GM12875 (cell line): Measurements from ENCODE around the gene RXRG.

Experiments used
- H3K4me3 ChIP-seq: one replicate; pipeline ENCODE4 v1.5.1; 2011; ENCODE audit warnings: low read depth, low read length, control low read depth
- TF ChIP-seq, protein P1 (sequence below): IDR thresholded peaks from 2 replicates; pipeline ENCODE4 v1.5.1; 2011; ENCODE audit warnings: low read depth, mild to moderate bottlenecking, control low read depth, inconsistent platforms, low read length, moderate library complexity, borderline replicate concordance; ENCODE audit not compliant: insufficient read depth

The RXRG gene

DNA sequence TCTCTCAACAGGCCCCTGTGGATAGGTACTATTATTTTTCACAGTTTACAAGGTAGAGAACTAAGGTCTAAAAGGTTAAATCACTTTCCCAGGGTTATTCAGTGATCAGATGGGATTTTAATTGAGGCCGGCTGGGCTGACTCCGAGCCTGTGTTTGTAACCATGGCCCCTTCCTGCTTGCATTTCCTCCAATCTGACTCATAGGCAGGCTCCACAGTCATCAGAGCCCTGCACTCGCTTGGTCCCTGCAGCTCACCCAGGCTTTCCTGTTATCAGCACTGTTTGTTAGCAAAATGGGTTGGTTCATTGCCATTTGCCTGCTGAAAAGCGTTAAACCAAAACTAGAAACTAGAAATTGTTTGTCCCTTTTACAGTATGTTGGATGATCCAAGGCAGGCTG, 47.0 kb downstream of the RXRG start:
- H3K4me3 ChIP-seq, result no peak overlapping the region
- TF ChIP-seq, protein P1, sequence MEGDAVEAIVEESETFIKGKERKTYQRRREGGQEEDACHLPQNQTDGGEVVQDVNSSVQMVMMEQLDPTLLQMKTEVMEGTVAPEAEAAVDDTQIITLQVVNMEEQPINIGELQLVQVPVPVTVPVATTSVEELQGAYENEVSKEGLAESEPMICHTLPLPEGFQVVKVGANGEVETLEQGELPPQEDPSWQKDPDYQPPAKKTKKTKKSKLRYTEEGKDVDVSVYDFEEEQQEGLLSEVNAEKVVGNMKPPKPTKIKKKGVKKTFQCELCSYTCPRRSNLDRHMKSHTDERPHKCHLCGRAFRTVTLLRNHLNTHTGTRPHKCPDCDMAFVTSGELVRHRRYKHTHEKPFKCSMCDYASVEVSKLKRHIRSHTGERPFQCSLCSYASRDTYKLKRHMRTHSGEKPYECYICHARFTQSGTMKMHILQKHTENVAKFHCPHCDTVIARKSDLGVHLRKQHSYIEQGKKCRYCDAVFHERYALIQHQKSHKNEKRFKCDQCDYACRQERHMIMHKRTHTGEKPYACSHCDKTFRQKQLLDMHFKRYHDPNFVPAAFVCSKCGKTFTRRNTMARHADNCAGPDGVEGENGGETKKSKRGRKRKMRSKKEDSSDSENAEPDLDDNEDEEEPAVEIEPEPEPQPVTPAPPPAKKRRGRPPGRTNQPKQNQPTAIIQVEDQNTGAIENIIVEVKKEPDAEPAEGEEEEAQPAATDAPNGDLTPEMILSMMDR, result no peak

DNA sequence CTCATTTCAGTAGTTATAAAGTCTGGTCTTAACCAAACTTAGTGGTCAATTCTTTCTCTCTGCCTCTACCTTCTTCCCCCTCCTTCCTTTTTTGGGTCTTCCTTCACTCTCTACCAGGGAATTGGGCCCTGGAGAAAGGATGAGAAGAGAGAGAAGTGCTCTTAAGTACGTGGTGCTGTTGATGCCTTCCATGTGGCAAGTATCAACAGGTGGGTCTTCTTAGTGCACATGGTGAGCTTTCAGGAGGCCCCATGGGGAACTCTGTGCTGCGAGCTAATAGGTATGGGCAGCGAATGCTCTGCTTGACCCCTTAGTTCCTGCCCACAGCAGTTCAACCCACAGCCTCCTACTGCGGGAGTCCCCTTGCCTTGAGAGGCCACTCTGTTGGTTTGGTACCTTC, 49.0 kb downstream of the RXRG start:
- TF ChIP-seq, protein P1, result no peak
- no peak overlapping the region for H3K4me3 ChIP-seq

DNA sequence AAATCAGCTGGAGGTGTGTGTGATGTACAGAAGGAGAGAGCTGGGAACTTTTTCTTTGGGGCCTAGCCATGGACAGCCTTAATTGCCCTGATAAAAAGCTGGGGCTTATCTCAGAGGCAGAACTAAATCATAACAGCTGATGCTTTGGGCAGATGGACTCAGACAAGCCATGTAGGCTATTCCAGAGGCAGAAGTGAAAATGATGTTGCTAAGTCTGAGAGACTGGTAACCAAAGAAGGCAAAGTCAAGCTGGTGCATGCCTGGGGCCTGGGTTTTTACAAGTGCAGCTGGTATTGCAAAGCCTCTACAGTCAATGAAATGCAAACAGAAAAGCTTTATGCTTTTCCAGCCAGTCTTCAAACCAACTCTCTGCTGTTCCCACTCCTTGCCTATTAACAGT, 49.4 kb downstream of the RXRG start:
- no peak overlapping the region for H3K4me3 ChIP-seq
- TF ChIP-seq, protein P1, result no peak

DNA sequence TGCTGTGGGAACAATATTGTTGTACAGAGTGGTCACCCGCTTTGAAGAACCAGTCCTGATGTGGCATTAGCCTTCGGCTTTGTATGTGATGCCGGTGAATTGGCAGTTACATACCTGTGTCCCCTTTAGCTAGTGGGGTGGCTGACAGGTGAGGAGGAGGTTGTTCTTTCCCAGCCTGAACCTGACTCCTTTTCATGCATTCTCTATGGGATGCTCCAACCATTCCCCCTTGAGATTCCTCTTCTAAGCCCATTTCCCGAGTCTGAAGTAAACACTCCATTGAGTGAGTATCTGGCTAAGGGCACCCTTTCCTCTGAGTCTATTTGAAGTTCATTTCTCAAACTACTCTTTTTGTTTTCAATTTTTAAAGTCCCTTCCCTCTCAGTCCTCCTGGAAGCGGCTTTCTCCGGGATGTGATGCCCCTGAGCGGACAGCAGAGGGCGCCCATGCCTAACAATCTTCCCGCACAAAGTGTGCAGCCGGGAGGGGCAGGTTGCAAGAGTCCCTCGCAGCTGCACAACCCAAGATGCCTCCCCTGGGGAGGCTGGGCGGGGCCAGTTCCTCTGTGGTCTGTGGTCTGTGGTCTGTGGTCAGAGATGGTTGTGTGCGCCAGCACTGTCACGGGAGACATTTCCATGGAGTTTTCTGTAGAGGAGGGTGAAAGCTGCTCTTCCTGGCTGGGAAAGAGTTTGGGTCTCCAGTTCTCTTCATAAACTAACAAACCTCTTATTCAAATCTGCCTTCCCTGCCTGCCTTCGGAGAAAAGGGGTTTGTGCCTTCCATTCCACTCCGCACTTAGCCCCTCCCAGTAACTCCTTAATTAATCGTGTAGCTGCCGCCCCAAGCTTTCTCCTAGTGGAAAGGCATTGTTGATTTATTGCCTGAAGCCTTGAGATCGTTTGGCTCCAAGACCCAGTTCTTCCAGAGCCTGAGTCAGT, 52.0 kb downstream of the RXRG start:
- TF ChIP-seq, protein P1, result peak; percentile 94
- H3K4me3 ChIP-seq, result no peak overlapping the region

DNA sequence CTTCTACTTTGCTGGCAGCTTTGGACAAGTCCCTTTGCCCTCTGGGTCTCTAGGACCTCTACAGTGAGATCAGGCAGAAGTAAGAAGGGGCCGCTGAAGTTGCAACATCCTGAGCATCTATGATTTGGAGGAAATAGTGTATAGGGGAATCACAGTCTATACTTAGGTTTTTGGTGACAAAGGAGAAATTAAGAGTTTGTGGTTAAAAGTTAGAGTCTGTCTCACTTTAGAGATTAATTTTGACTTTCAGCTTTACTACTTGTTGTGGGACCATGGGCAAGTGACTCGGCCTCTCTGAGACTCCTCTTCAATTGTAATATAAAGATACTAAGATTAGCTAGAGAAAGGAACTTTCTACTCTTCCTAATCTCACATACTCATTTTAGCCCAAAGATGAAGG, 55.3 kb downstream of the RXRG start:
- no peak overlapping the region for H3K4me3 ChIP-seq
- TF ChIP-seq, protein P1, result no peak

DNA sequence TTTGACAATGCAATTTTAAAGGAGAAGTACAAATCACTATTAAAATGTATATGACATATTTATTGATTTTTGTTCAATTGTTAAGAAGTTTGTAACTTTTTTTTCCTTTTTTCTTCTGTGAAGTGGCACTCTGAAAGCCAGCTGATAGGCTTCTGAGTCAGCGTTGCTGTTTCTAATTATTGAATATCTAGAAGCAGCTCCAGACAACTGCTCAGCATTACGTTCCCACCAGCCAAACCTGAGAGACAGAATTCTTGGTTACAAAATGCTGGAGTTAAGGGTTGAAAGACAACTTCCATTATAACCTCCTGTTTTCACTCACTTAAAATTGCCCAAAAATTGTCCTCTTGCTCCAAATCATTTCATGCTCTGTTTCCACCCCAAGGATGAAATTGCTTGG, 57.0 kb downstream of the RXRG start:
- H3K4me3 ChIP-seq, result no peak overlapping the region
- TF ChIP-seq, protein P1, result no peak

DNA sequence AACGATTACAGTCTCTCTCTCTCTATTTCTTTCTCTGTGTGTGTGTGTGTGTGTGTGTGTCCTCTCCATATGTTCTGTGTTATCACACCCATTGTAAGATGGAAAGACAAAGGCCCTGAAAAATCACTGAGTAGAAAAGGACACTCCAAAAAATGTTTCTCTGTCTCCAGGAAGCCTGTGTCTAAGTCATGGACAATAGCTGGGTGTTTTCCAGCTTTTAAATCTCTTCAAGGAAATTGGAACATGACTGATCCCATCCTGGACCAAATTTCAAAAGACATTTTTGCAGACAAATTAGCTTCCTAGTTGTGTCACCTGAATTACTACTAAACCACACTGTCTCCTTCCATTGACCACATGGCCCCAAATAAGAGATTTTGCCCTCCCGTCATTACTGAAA, 57.4 kb downstream of the RXRG start:
- TF ChIP-seq, protein P1, result no peak
- no peak overlapping the region for H3K4me3 ChIP-seq
